Keratinocyte (primary cell): Measurements from ENCODE around the gene FNDC3A. TPM values are rescaled to one million over a fixed set of nuclear protein-coding genes. Genes with fewer than 3 reads are reported as not detected.
A peak's percentile ranks its signal among the peaks of the same experiment; 100 is the strongest.

ENCODE experiments used
- DNase-seq: peaks from one replicate; pipeline ENCODE4 v3.0.0-alpha.2; 2011; ENCODE audit warnings: low read depth, missing footprints, low spot score
- FAIRE-seq: peaks from 2 replicates; lab custom pipeline; 2011; peaks lifted over from hg19 to GRCh38; lab: Jason Lieb, UNC
- H2AFZ ChIP-seq: 2 replicates; pipeline ENCODE4 v1.6.0; 2012; ENCODE audit warnings: low read length, control low read depth, inconsistent platforms; ENCODE audit not compliant: control insufficient read depth
- H3K27ac ChIP-seq: 2 replicates; pipeline ENCODE4 v1.5.1; 2011; ENCODE audit warnings: low read length; ENCODE audit not compliant: control insufficient read depth, insufficient read depth
- H3K27me3 ChIP-seq: 3 replicates; pipeline ENCODE4 v1.6.0; 2011; ENCODE audit warnings: low read length; ENCODE audit not compliant: control insufficient read depth, insufficient read depth; ENCODE audit errors: extremely low read depth
- H3K36me3 ChIP-seq, 2 experiments: 2 replicates in 1 of 2; 3 replicates in 1 of 2; pipeline ENCODE4 v1.5.1; 2011; ENCODE audit warnings: low read length in 2 of 2, mild to moderate bottlenecking in 1 of 2; ENCODE audit not compliant: control insufficient read depth in 2 of 2, insufficient read depth in 2 of 2; ENCODE audit errors: extremely low read depth in 1 of 2
- H3K4me1 ChIP-seq: 3 replicates; pipeline ENCODE4 v1.5.1; 2011; ENCODE audit warnings: low read length; ENCODE audit not compliant: control insufficient read depth, insufficient read depth; ENCODE audit errors: extremely low read depth
- H3K4me2 ChIP-seq: 3 replicates; pipeline ENCODE4 v1.6.0; 2011; ENCODE audit warnings: low read depth, low read length; ENCODE audit not compliant: control insufficient read depth, insufficient read depth; ENCODE audit errors: extremely low read depth
- H3K4me3 ChIP-seq, 3 experiments: fragments of 200-600 bp in 1 of 3; sonication (generic) in 1 of 3; 2 replicates in 2 of 3; 3 replicates in 1 of 3; pipeline ENCODE4 v1.5.1; 2011 to 2016; ENCODE audit warnings: low read length in 3 of 3, mild to moderate bottlenecking in 3 of 3, control low read depth in 2 of 3, inconsistent platforms in 1 of 3, low read depth in 1 of 3, mixed read lengths in 1 of 3, mixed run types in 1 of 3, moderate library complexity in 1 of 3; ENCODE audit not compliant: control insufficient read depth in 2 of 3, insufficient read depth in 2 of 3; ENCODE audit errors: extremely low read depth in 1 of 3
- H3K79me2 ChIP-seq: 2 replicates; pipeline ENCODE4 v1.6.0; 2012; ENCODE audit warnings: low read length; ENCODE audit not compliant: control insufficient read depth, insufficient read depth
- H3K9ac ChIP-seq: 3 replicates; pipeline ENCODE4 v1.6.0; 2011; ENCODE audit warnings: low read length; ENCODE audit not compliant: control insufficient read depth, insufficient read depth; ENCODE audit errors: extremely low read depth
- H3K9me1 ChIP-seq: 3 replicates; pipeline ENCODE4 v1.6.0; 2011; ENCODE audit warnings: low read length; ENCODE audit not compliant: control insufficient read depth, insufficient read depth; ENCODE audit errors: extremely low read depth
- H3K9me3 ChIP-seq: 2 replicates; pipeline ENCODE4 v1.5.1; 2012; ENCODE audit warnings: low read depth, low read length; ENCODE audit not compliant: control insufficient read depth
- H4K20me1 ChIP-seq: 3 replicates; pipeline ENCODE4 v1.6.0; 2011; ENCODE audit warnings: low read length; ENCODE audit not compliant: control insufficient read depth, insufficient read depth; ENCODE audit errors: extremely low read depth
- EZH2 ChIP-seq: IDR thresholded peaks from one replicate; pipeline ENCODE4 v1.6.1; 2012; ENCODE audit warnings: inconsistent platforms, mild to moderate bottlenecking, low read length, moderate library complexity
- dilution Hi-C: fragments of 300-500 bp; cut with MboI; formaldehyde crosslinking; loops from one replicate; pipeline ENCODE4 v1.7.0; 2020; ENCODE audit warnings: low sequenced_read_pairs; ENCODE audit not compliant: extremely low pct_ligation_motif_present
- polyA plus RNA-seq, 5 experiments: library from polyadenylated mRNA; depleted of rRNA in 3 of 5; stranded (reverse) in 3 of 5; stranded (forward) in 1 of 5; unstranded in 1 of 5; fragments of >200 nt; gene quantifications; 1 replicate in 1 of 5; 2 replicates in 3 of 5; 3 replicates in 1 of 5; pipeline versions ENCODE4 v1.2.1 to v1.2.3, GENCODE V29; 2011 to 2012; ENCODE audit warnings: missing spikeins in 2 of 5, low read depth in 1 of 5, low replicate concordance in 1 of 5
- TF ChIP-seq, protein P1 (sequence below), 3 experiments: IDR thresholded peaks in 1 of 3; conservative IDR thresholded peaks in 1 of 3; optimal IDR thresholded peaks in 1 of 3; 2 replicates in 2 of 3; 3 replicates in 1 of 3; pipeline versions ENCODE3 to v1.5.1; 2011; ENCODE audit warnings: low read length in 3 of 3, mild to moderate bottlenecking in 3 of 3, moderate library complexity in 2 of 3, control low read depth in 1 of 3, inconsistent platforms in 1 of 3; ENCODE audit not compliant: insufficient read depth in 2 of 3; ENCODE audit errors: extremely low read depth in 1 of 3

The FNDC3A gene
- polyA plus RNA-seq, 1 donor (not counting 4 experiments of a cell fraction or from before 2014, with no cell fraction given), result 28.4 TPM

- no peaks in the 10 kb centered on the region for H3K79me2 ChIP-seq
- dilution Hi-C loops, result no loop called here
- no peaks in the 10 kb centered on the region for H4K20me1 ChIP-seq
- peaks cover 24% of the 10 kb centered on the region for H3K4me1 ChIP-seq
- H3K9ac ChIP-seq, result no peak overlapping the region
- H3K27ac ChIP-seq, result peak overlapping the region; percentile 55
- H3K9me3 ChIP-seq, result peaks cover 1% of the 10 kb centered on the region
- H3K9me1 ChIP-seq, result no peaks in the 10 kb centered on the region
- H3K4me2 ChIP-seq, result peak overlapping the region; percentile 70
- DNase-seq, result peak; percentile 78
- FAIRE-seq, result peak; percentile 49
- peak overlapping the region in 2 of 3 experiments; percentile 2 to 24 for H3K4me3 ChIP-seq
- H3K36me3 ChIP-seq, result no peaks in the 10 kb centered on the region
- H2AFZ ChIP-seq, result peak overlapping the region; percentile 29
- no peaks in the 10 kb centered on the region for H3K27me3 ChIP-seq
- TF ChIP-seq, protein P1, sequence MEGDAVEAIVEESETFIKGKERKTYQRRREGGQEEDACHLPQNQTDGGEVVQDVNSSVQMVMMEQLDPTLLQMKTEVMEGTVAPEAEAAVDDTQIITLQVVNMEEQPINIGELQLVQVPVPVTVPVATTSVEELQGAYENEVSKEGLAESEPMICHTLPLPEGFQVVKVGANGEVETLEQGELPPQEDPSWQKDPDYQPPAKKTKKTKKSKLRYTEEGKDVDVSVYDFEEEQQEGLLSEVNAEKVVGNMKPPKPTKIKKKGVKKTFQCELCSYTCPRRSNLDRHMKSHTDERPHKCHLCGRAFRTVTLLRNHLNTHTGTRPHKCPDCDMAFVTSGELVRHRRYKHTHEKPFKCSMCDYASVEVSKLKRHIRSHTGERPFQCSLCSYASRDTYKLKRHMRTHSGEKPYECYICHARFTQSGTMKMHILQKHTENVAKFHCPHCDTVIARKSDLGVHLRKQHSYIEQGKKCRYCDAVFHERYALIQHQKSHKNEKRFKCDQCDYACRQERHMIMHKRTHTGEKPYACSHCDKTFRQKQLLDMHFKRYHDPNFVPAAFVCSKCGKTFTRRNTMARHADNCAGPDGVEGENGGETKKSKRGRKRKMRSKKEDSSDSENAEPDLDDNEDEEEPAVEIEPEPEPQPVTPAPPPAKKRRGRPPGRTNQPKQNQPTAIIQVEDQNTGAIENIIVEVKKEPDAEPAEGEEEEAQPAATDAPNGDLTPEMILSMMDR (optimal IDR thresholded peaks at IDR 0.05 in 1 of 3, IDR thresholded peaks at IDR 0.05 in 1 of 3, conservative IDR thresholded peaks at IDR 0.05 in 1 of 3; ENCODE audit: extremely low read depth in 1 of 3, insufficient read depth in 2 of 3, low read length in 3 of 3), result no peak
- no peak for TF ChIP-seq EZH2
Observed at GRCh38 chr13:49063497-49063896, 87.8 kb downstream of the FNDC3A start.

- Histone ChIP-seq H3K27ac (no peak overlapping the region), H3K4me2 (no peak overlapping the region), H3K79me2 (no peaks in the 10 kb centered on the region), H2AFZ (no peak overlapping the region), H3K9ac (no peak overlapping the region), H3K27me3 (no peaks in the 10 kb centered on the region), H4K20me1 (no peaks in the 10 kb centered on the region), H3K4me3 (no peak overlapping the region), H3K36me3 (no peaks in the 10 kb centered on the region), H3K4me1 (peaks cover 24% of the 10 kb centered on the region), H3K9me3 (peaks cover 2% of the 10 kb centered on the region), H3K9me1 (no peaks in the 10 kb centered on the region)
- DNase-seq, result no peak
- TF ChIP-seq, protein P1 (optimal IDR thresholded peaks at IDR 0.05 in 1 of 3, IDR thresholded peaks at IDR 0.05 in 1 of 3, conservative IDR thresholded peaks at IDR 0.05 in 1 of 3; ENCODE audit: extremely low read depth in 1 of 3, insufficient read depth in 2 of 3, low read length in 3 of 3), result no peak
- TF ChIP-seq EZH2, result no peak
- FAIRE-seq, result peak; percentile 41
- dilution Hi-C loops, result no loop called here
Observed at GRCh38 chr13:49064476-49064875, 88.8 kb downstream of the FNDC3A start.
